GM12874 (cell line): ENCODE measurements around the gene DCAF4L1.

ENCODE experiments used
- TF ChIP-seq, protein P1 (sequence below): IDR thresholded peaks from 2 replicates; pipeline ENCODE4 v1.5.1; 2011; ENCODE audit warnings: low read depth, mild to moderate bottlenecking, control low read depth, low read length, moderate library complexity; ENCODE audit not compliant: insufficient read depth

The DCAF4L1 gene

DNA sequence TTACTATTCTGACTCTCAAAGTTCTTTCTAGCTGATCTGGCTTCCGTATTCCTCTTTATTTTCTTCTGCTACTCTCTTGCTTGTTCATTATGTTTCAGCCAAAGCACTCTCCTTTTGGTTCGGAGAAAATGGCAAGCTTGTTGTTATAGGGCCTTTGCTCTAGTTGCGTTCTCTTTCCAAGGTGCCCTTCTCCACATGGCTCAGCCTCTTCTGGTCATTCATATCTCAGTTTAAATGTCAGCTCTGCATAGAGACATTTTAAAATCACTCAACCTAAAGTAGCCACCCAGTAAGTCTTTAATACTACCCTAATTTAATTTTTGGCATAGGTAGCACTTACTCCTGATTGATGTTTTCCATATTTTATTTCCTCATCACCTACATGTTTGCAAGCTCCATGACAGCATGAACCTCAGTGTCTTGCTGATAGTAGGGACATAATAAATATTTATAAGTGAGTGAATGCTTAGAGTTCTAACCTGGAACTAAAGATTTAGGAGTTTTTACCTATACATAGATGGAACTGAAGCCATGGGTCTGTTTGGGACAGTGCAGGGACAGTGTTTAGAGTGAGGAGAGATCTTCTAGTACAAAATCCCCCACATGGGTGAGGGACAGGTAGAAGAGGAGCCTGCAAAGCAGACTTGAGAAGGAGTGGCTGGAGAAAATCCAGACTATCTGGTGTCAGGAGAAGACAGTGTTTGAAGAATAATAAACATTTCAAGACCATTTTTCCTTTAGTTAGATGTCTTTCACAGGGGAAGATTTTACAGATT lies 26.6 kb downstream of the DCAF4L1 start:
- TF ChIP-seq, protein P1, sequence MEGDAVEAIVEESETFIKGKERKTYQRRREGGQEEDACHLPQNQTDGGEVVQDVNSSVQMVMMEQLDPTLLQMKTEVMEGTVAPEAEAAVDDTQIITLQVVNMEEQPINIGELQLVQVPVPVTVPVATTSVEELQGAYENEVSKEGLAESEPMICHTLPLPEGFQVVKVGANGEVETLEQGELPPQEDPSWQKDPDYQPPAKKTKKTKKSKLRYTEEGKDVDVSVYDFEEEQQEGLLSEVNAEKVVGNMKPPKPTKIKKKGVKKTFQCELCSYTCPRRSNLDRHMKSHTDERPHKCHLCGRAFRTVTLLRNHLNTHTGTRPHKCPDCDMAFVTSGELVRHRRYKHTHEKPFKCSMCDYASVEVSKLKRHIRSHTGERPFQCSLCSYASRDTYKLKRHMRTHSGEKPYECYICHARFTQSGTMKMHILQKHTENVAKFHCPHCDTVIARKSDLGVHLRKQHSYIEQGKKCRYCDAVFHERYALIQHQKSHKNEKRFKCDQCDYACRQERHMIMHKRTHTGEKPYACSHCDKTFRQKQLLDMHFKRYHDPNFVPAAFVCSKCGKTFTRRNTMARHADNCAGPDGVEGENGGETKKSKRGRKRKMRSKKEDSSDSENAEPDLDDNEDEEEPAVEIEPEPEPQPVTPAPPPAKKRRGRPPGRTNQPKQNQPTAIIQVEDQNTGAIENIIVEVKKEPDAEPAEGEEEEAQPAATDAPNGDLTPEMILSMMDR, result no peak

DNA sequence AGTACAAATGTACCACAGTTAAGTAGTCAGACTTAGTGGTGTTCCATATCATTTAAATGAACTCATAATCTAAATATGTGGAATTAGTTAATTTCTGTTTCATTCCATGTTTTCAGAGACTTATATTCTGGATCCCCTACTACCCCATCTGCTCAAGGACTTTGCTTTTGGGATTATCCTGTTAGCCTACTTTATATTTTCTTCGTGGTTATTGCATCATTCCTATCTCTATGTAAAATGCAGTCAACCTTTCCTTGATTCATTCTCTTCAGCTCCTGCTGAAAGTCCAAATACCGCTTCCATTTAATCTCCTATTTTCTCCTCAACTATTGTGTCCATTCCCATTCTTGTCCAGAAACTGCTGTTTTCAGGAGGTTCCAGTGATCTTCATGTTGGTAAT lies 33.9 kb downstream of the DCAF4L1 start:
- TF ChIP-seq, protein P1, result no peak

DNA sequence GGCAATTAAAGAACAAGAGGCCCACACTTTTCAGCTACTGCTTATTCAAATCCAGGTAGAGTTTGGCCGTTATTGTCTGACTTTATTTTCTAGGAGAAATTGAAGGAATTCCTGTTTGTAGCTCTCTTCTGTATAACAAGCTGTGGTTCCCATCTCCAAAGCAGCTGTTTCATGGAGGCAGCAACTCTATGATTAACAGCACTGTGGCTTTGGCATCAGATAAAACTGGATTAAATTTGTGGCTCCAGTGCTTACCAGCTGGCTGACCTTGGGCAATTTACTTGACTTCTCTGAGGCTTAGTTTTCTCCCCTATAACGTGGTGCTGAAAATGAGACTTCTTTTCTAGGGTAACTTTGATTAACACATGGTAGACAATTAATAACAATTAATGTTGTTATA lies 36.9 kb downstream of the DCAF4L1 start:
- TF ChIP-seq, protein P1, result no peak
